HuH-7.5 (cell line): Measurements from ENCODE around the gene TTYH1.

Experiments used
- DNase-seq: peaks from one replicate; pipeline ENCODE4 v3.0.0; 2011; ENCODE audit warnings: low spot score

Gene TTYH1

GRCh38 chr19:54481326-54481930 is 66.2 kb downstream of the TTYH1 start:
- no peak for DNase-seq

GRCh38 chr19:54482889-54483288 is 67.6 kb downstream of the TTYH1 start:
- DNase-seq: no peak

- DNase-seq: no peak
These were observed 69.2 kb downstream of the TTYH1 start for GRCh38 chr19:54484451-54484850.

DNA sequence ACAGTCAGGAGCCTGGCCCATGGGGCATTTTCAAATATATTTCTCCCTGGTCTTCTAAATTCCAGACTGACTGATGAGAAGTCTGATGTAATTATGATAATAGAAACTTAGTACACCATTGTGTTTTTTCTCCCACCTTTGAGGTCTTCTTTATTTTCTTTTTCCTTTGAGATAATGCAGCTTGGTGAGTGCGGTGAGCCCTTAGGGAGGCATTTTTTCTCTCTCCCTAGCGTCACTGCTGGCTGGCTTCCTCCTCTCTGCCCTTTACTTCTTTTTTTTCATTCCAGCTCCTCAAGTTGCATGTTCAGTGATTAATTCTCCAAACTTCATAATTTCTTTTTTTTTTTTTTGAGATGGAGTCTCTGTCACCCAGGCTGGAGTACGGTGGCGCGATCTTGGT is 70.6 kb downstream of the TTYH1 start:
- no peak for DNase-seq
